HCT116 (cell line): ENCODE results near the gene RXFP1. TPM values are rescaled to one million over a fixed set of nuclear protein-coding genes. Genes with fewer than 3 reads are reported as not detected.
A peak's percentile ranks its signal among the peaks of the same experiment; 100 is the strongest.

Experiments used
- ATAC-seq: fragments of 200-7000 bp; cut with Tn5 transposase; 2 replicates; pipeline ENCODE4 v1.9.1; 2020; ENCODE audit warnings: mild to moderate bottlenecking, moderate library complexity
- BruUV-seq: library from RNA; stranded (reverse); fragments of 400-500 nt; replicated peaks from 2 replicates; lab custom pipeline; 2021; lab: Mats Ljungman, UMichigan
- CTCF ChIA-PET: fragments of 300-600 bp; sonication (Branson Sonifier 250); formaldehyde crosslinking; loops from one replicate; lab custom pipeline; 2021; ENCODE audit warnings: antibody characterized with exemption; lab: Charles Lee
- POLR2A ChIA-PET: fragments of 300-600, 350-600 bp; sonication (Branson Sonifier 250); formaldehyde crosslinking; loops from one replicate; lab custom pipeline; 2021; ENCODE audit warnings: antibody characterized with exemption; lab: Charles Lee
- RAD21 ChIA-PET, 2 experiments: fragments of 300-600 bp; sonication (Branson Sonifier 250); formaldehyde crosslinking; loops; one replicate each; lab custom pipeline; 2023; ENCODE audit warnings: low total read pairs in 2 of 2; ENCODE audit not compliant: uncharacterized antibody in 2 of 2, unreplicated experiment in 2 of 2, low non-redundant PET in 1 of 2; lab: Charles Lee
- DNase-seq: peaks from one replicate; pipeline ENCODE4 v3.0.0-alpha.2; 2010; ENCODE audit warnings: low read depth, low spot score
- H2AFZ ChIP-seq: fragments of 200-600 bp; shearing (Covaris generic), sonication (generic); 2 replicates; pipeline ENCODE4 v1.6.1; 2017; ENCODE audit warnings: low read depth, mixed run types, mixed read lengths, antibody characterized with exemption, low read length; ENCODE audit not compliant: poor library complexity, severe bottlenecking
- H3K27ac ChIP-seq: 2 replicates; pipeline ENCODE4 v1.5.1; 2012; ENCODE audit warnings: low read depth, low read length
- H3K27me3 ChIP-seq: fragments of 200-600 bp; sonication (generic); 2 replicates; pipeline ENCODE4 v1.6.1; 2016; ENCODE audit warnings: mixed run types, low read length, mixed read lengths; ENCODE audit not compliant: insufficient read depth
- H3K36me3 ChIP-seq, 2 experiments: fragments of 200-500 bp in 1 of 2; fragments of 200-600 bp in 1 of 2; sonication (Bioruptor generic) in 1 of 2; sonication (generic) in 1 of 2; 2 replicates each; pipeline versions ENCODE4 v1.5.1 to v1.6.1; 2014 to 2016; ENCODE audit warnings: low read length in 2 of 2, inconsistent platforms in 1 of 2, mixed read lengths in 1 of 2, mixed run types in 1 of 2; ENCODE audit not compliant: insufficient read depth in 2 of 2, control insufficient read depth in 1 of 2
- H3K4me1 ChIP-seq, 2 experiments: fragments of 200-600 bp in 1 of 2; sonication (generic) in 1 of 2; 2 replicates each; pipeline versions ENCODE4 v1.5.1 to v1.6.1; 2012 to 2017; ENCODE audit warnings: low read length in 2 of 2, inconsistent platforms in 1 of 2, mild to moderate bottlenecking in 1 of 2, mixed read lengths in 1 of 2, mixed run types in 1 of 2, moderate library complexity in 1 of 2; ENCODE audit not compliant: insufficient read depth in 2 of 2, control insufficient read depth in 1 of 2
- H3K4me2 ChIP-seq: fragments of 200-600 bp; sonication (generic); 2 replicates; pipeline ENCODE4 v1.6.1; 2017; ENCODE audit warnings: mixed run types, low read length, mixed read lengths
- H3K4me3 ChIP-seq, 2 experiments: fragments of 200-600 bp in 1 of 2; sonication (generic) in 1 of 2; replicated peaks in 1 of 2; 2 replicates each; pipeline ENCODE4 v1.5.1; 2011 to 2016; ENCODE audit warnings: low read length in 2 of 2, control low read depth in 1 of 2, low read depth in 1 of 2, mild to moderate bottlenecking in 1 of 2, mixed read lengths in 1 of 2, mixed run types in 1 of 2
- H3K79me2 ChIP-seq: fragments of 200-600 bp; sonication (generic); 2 replicates; pipeline ENCODE4 v1.6.1; 2017; ENCODE audit warnings: mild to moderate bottlenecking, mixed run types, low read length, moderate library complexity, mixed read lengths; ENCODE audit not compliant: insufficient read depth
- H3K9ac ChIP-seq: fragments of 200-600 bp; sonication (generic); 2 replicates; pipeline ENCODE4 v1.6.1; 2016; ENCODE audit warnings: low read length, mixed read lengths
- H3K9me2 ChIP-seq: fragments of 200-600 bp; sonication (generic), shearing (Covaris generic); 2 replicates; pipeline ENCODE4 v1.6.1; 2017; ENCODE audit warnings: mixed run types, mild to moderate bottlenecking, moderate library complexity; ENCODE audit not compliant: insufficient read depth
- H3K9me3 ChIP-seq, 2 experiments: fragments of 200-500 bp in 1 of 2; fragments of 200-600 bp in 1 of 2; sonication (Bioruptor generic) in 1 of 2; sonication (generic) in 1 of 2; 2 replicates each; pipeline ENCODE4 v1.6.1; 2014 to 2017; ENCODE audit warnings: low read length in 2 of 2, mixed read lengths in 2 of 2, inconsistent platforms in 1 of 2, low read depth in 1 of 2, mild to moderate bottlenecking in 1 of 2, mixed run types in 1 of 2, moderate library complexity in 1 of 2; ENCODE audit not compliant: control insufficient read depth in 1 of 2, insufficient read depth in 1 of 2
- H4K20me1 ChIP-seq: fragments of 200-600 bp; sonication (generic), shearing (Covaris generic); 2 replicates; pipeline ENCODE4 v1.6.1; 2017; ENCODE audit warnings: mixed run types, mild to moderate bottlenecking, moderate library complexity; ENCODE audit not compliant: insufficient read depth
- CEBPB ChIP-seq: IDR thresholded peaks from 2 replicates; pipeline ENCODE4 v1.6.1; 2012; ENCODE audit warnings: low read depth
- ELF1 ChIP-seq: IDR thresholded peaks from 2 replicates; pipeline ENCODE4 v1.6.1; 2012; ENCODE audit warnings: low read depth, borderline replicate concordance
- EZH2phosphoT487 ChIP-seq: fragments of 200-600 bp; IDR thresholded peaks from 2 replicates; pipeline ENCODE4 v1.6.1; 2018; ENCODE audit warnings: antibody characterized with exemption, borderline replicate concordance
- JUND ChIP-seq: IDR thresholded peaks from 2 replicates; pipeline ENCODE4 v1.6.1; 2012
- MAX ChIP-seq: IDR thresholded peaks from 2 replicates; pipeline ENCODE4 v1.6.1; 2012
- POLR2A ChIP-seq: IDR thresholded peaks from 2 replicates; pipeline ENCODE4 v1.7.0; 2011; ENCODE audit warnings: borderline replicate concordance; ENCODE audit not compliant: insufficient read depth, insufficient read length; ENCODE audit errors: extremely low read depth
- SIN3A ChIP-seq: IDR thresholded peaks from 2 replicates; pipeline ENCODE4 v1.6.1; 2012; ENCODE audit warnings: low read depth
- TCF7L2 ChIP-seq: IDR thresholded peaks from 2 replicates; pipeline ENCODE4 v1.7.0; 2011; ENCODE audit warnings: borderline replicate concordance, inconsistent platforms; ENCODE audit not compliant: insufficient read depth, insufficient read length; ENCODE audit errors: extremely low read depth
- YY1 ChIP-seq: IDR thresholded peaks from 2 replicates; pipeline ENCODE4 v1.6.1; 2011; ENCODE audit warnings: low read length, low read depth, moderate library complexity, mild to moderate bottlenecking; ENCODE audit not compliant: insufficient replicate concordance; ENCODE audit errors: extremely low read depth
- ZFX ChIP-seq: fragments of 450-650 bp; IDR thresholded peaks from 2 replicates; pipeline ENCODE4 v1.6.1; 2017
- ZNF274 ChIP-seq: fragments of 200-500 bp; sonication (Bioruptor generic); IDR thresholded peaks from 2 replicates; pipeline ENCODE4 v1.6.1; 2014; ENCODE audit warnings: mild to moderate bottlenecking, low read depth, low read length, inconsistent platforms
- intact Hi-C: fragments of 100-400 bp; cut with micrococcal nuclease; formaldehyde crosslinking; loops from 2 replicates; pipeline ENCODE4 v1.10.0; 2022
- total RNA-seq: library from RNA; stranded (reverse); gene quantifications from one replicate; pipeline ENCODE4 v1.2.1, GENCODE V29; 2021; ENCODE audit not compliant: unreplicated experiment

RXFP1 gene
- total RNA-seq, 1 experiment from 2014 or later: not detected

GRCh38 chr4:158670975-158671664 lies 149.4 kb downstream of the RXFP1 start:
- Histone ChIP-seq H3K79me2 (peaks cover 48% of the 10 kb centered on the region), H3K4me2 (peak overlapping the region; percentile 86), H3K4me3 (peak overlapping the region; percentile 80 to 86), H3K36me3 (peaks cover 0 to 4% of the 10 kb centered on the region in 2 experiments; a peak in 1 of 4 replicates), H2AFZ (no peak overlapping the region), H3K27me3 (no peaks in the 10 kb centered on the region), H4K20me1 (no peaks in the 10 kb centered on the region), H3K27ac (peak overlapping the region; percentile 70), H3K4me1 (peaks cover 9 to 17% of the 10 kb centered on the region in 2 experiments; a peak in 3 of 4 replicates), H3K9me3 (no peaks in the 10 kb centered on the region), H3K9me2 (no peaks in the 10 kb centered on the region), H3K9ac (peak overlapping the region; percentile 91)
- ChIA-PET POLR2A (no interaction called here), RAD21 (no interaction called here), CTCF (no interaction called here)
- BruUV-seq: TSS peak; percentile 56
- peak; percentile 33 for DNase-seq
- ATAC-seq: peak; percentile 27
- intact Hi-C loops: loop anchor here (5.0 kb wide), 2 partner anchors 51 to 776 kb away; partner anchors contain the start of gene PPID
- no peak for TF ChIP-seq JUND
- TF ChIP-seq TCF7L2: no peak
- no peak for TF ChIP-seq CEBPB
- no peak for TF ChIP-seq EZH2phosphoT487
- peak; percentile 76 for TF ChIP-seq MAX
- no peak; the same call in 1 of the 2 replicates for TF ChIP-seq SIN3A
- no peak for TF ChIP-seq ELF1
- TF ChIP-seq YY1: no peak
- peak; percentile 24; the same call in 1 of the 2 replicates for TF ChIP-seq ZFX
- peak; percentile 19 for TF ChIP-seq POLR2A
- TF ChIP-seq, all 23 proteins: peak for 3

- Histone ChIP-seq H3K9me2 (no peaks in the 10 kb centered on the region), H3K4me1 (peaks cover 9 to 17% of the 10 kb centered on the region in 2 experiments; a peak in 3 of 4 replicates), H3K79me2 (peaks cover 48% of the 10 kb centered on the region), H3K27me3 (no peaks in the 10 kb centered on the region), H3K9me3 (no peaks in the 10 kb centered on the region), H3K4me2 (peak within 1 kb of the TSS; percentile 86), H3K4me3 (peak within 1 kb of the TSS; percentile 80 to 86), H3K36me3 (peaks cover 0 to 4% of the 10 kb centered on the region in 2 experiments; a peak in 1 of 4 replicates), H3K9ac (peak within 1 kb of the TSS; percentile 91), H2AFZ (peak within 1 kb of the TSS; percentile 63), H4K20me1 (no peaks in the 10 kb centered on the region), H3K27ac (peak within 1 kb of the TSS; percentile 70)
- BruUV-seq: no TSS peak
- ChIA-PET RAD21 (no interaction called here), CTCF (no interaction called here), POLR2A (no interaction called here)
- ATAC-seq (no peak), DNase-seq (no peak)
- TF ChIP-seq POLR2A (peak; percentile 22), ZNF274 (no peak)
- intact Hi-C loops: loop anchor here (5.0 kb wide), 2 partner anchors 51 to 776 kb away; partner anchors contain the start of gene PPID
Measured at GRCh38 chr4:158671665-158671914, 149.9 kb downstream of the RXFP1 start, which contains the start of gene C4orf46. Gene C4orf46, minus strand, starts transcription at chr4:158671887. Its CDS starts 86 bp downstream, at chr4:158671801.
